Activated CD4-positive, CD25-positive, alpha-beta regulatory T cell treated with anti-CD3 and anti-CD28 coated beads, Interleukin-2, amount 50 U/mL, for 24 hours (primary cell): ENCODE results near the gene RETREG2.

Experiments used
- ATAC-seq, 2 donors: fragments of 150-1000 bp; cut with Tn5 transposase; one replicate each; pipeline ENCODE4 v1.10.0; 2021; ENCODE audit warnings: mild to moderate bottlenecking in 1 of 2, moderate library complexity in 1 of 2

Gene RETREG2

DNA sequence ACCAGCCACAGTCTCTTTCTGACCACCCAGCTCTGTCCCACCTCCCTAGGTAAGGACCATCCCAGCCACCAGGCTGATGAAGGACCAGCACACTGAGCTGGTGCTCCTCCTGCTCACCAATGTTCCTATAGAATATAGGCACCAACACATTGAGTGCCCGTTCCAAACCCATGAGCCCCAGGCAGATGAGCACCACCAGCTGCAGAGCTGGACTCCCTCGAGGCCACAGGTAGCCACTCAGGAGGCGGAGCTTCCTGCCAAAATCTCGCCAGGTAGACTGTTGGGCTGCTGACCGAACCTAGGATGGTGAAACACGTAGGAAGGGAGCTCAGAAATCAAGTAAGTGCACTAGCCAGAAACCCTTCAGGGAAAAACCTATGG, 38.5 kb downstream of the RETREG2 start:
- no peak for ATAC-seq

DNA sequence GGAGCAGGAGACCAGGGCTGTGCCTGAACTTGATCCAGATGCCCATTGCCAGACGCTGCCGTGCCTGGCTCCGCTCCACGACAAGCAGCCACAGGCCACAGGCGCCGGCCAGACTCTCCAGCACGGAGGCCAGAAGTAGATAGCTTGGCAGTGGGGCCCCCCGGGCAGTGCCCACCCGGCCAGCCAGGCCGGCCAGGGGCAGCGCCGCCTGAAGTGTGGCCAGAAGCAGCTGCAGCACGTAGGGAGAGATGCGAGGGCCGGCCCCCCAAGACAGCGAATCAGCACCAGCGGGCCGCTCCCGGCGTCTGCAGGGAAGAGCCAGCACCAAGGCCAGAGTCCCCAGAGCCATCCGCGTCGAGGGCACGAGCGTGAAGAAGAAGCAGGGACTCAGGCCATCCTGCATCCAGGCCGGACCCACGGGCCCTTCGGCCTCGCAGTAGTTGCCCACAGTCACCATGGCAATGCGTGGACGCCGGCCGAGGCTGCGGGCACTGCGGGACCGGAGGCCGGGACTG, 40.2 kb downstream of the RETREG2 start:
- peak; percentile 33 to 39 for ATAC-seq

DNA sequence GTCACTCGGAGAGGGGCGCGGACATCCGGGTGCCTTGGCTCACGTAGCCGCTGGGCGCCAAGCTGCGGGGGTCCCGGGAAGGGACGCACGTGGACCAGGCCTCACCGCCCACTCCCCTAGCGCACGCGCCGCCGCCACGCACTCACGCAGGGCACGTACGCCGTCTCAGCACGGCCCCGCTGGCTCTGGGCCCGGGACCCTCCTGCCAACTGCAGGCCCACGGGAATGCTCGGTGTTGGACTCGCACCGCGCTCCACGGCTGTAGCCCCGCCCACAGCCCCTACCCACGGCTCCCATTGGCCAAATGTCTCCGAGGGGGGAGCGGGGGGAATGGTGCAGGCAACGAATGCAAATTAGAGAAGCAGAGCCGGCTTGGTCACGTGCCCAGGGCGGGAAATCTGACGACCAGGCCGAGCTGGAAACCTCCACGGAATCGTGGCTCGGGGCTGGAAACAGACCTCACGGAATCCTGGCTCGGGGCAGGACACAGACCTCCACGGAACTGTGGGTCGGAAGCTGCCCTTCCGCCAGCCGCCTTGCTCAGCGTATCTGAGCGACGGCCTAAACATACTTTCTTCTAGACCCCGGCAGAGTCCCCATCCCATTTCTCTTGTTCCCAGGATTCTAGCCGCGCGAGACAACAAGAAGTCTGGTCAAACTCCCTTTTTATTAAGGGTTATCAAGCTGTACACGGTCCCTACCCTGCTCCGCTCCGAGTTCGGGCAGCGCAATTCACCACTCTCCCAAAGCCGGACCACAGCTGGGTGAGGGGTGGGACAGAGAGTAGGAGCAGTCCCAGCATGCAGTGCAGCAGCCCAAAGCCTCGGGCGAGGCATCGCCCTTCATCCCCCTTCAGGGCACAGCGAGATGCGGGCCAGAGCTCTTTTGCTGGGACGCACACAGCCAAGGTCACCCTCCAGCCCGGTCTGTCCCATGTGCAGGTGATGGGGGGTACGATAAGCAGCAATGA, 40.9 kb downstream of the RETREG2 start, which contains the start of gene ABCB6:
Gene ABCB6 (minus strand): TSS at position 227 of the 970 bp plus-strand sequence. CDS start 285 bp downstream, outside the sequence.
- ATAC-seq: peak; percentile 79 to 85

DNA sequence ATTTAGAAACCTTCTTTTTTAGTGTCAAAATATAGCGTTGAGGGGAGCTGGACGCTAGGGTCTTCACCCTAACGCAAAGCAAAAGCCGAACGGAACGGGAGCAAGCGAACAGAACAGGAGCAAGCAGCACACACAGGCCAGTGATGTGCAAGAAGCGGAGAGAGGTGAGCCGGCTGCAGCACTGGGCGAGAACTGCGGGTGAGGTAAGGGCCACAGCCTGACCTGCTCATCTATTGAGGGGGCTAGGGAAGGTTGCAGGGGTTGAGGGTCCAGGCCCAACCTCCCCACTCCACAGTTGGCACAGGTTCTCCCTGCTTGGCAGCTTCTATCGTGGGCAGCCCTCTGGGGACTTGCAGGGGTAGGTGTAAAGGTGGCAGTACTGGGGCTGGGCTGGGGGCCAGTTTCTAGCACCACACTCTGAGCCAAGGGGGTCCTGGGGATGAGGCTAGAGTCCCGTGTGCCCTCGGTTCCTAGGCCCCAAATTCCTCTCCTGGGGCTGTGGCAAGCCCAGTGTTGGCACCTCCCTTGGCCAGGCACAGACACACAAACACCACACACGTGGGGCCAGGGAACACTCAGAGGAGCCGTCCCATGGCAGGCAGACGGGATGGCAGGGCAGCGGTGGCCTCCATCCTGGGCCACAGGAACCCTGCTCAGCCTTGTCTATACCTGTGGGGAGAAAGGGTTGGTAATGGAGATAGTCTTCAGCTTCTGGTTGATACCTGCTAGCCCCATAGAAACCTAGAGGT, 41.9 kb downstream of the RETREG2 start:
- ATAC-seq: no peak

DNA sequence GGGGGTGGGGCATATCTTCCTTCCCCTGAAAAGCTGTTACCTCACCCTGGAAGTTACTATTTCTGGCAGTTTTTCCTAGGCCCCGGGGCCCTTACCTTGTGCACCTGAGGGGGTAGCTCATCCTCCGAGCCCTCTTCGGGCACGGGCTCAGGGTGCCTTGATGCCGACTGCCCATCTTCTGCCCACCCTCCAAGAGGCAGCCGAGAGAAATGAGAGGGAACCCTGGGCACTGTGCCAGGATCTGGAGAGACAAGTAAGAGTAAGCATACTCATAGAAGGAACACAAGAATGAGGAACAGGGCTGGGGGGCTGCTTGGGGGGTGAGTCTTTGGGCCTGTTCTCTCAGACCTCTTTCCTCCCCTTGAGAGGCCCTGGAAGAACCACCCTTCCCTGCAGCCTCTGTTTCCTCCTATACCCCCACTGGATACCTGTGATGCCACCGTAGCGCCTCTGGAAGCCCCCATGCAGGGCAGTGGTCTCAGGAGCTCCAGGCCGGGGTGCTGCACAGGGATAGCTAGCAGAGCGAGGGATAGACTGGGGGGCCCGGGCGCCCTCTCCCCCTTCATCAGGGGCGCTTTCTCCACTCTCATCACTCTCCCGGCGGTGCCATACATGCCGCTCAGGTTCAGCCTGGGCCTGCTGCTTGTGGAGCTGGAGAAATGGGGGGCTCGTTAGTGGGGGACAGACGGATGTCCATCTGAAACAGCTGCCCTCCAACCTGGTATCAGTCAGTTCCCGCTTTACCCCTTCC, 42.8 kb downstream of the RETREG2 start:
- no peak for ATAC-seq

DNA sequence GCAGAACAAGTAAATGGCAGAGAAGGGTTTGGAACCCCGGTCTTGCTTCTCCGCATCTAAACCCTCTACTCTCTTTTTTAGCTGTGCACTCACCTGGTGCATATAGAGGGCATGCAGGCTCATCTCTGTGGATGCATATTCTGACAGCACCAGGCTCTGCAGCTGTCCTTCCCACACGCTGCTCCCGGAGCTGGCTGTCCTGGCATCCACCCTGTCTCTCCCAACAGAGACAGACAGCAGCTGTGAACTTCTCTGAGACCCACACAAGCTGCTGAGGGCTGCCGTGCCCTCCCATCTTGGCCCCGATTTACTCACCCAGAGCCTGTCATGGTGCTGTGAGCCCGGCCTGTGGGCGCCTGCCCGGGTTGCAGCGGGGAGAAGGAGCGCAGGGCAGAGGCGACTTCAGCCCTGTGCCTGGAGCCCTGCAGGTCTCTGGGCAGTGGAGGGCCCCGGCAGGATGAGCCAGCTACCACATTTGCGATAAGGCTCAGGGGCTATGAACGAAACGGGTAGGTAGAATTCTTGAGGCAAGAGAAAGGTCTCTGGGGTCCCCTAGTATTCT, 44.0 kb downstream of the RETREG2 start:
- ATAC-seq: no peak

DNA sequence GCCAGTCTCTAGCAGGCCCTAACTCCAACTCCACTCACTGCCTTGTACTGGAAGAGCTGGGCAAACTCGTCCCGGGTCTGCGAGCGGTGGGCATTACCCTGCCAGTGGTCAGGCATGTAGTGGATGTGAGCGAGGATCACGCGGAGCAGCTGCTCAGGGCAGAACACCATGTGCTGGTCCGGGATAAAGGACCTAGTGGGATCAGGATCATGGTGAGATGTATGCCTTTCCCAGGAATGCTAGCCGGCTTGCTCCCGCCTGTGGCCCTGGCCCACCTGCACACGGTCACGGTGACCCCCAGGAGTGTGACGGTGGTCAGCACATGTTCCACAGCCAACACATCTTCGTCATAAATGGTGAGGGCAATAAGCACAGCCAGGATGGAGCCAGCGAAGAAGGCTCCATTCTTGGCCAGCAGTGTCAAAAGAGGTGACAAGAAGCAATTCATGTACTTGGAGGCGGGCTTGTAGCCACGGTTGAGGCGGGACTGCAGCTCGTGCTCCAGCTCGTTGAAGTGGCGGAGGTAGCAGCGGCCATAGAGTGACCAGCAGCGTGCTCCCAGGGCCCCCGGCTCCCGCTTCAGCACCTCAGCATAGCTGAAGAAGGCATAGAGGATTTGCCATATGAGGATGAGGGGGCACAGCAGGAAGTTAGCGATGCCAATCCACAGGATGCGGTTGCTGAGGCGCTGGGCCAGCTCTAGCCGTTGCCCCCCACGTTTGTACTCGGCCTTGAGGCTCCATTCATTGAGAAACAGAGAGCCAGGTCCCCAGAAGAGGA, 45.9 kb downstream of the RETREG2 start:
- ATAC-seq: no peak

DNA sequence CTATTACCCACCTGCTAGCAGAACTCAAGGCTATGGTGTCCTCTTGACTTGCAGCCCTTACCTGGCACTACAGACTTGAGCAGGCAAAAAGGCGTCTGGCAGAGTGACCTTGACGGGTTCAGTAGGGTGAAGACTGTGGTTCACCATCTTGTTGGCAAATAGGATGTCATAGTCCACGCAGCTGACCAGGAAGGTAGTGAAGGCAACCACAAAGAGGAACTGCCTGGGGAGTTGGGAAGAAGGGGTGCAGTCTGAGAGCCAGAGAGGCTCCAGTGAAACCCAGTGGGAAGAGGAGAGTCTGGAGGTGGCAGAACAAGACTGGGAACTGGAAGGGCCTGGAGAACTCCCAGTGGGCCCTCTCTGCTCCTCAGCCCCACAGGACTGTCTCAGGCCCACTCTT, 47.3 kb downstream of the RETREG2 start:
- ATAC-seq: no peak

DNA sequence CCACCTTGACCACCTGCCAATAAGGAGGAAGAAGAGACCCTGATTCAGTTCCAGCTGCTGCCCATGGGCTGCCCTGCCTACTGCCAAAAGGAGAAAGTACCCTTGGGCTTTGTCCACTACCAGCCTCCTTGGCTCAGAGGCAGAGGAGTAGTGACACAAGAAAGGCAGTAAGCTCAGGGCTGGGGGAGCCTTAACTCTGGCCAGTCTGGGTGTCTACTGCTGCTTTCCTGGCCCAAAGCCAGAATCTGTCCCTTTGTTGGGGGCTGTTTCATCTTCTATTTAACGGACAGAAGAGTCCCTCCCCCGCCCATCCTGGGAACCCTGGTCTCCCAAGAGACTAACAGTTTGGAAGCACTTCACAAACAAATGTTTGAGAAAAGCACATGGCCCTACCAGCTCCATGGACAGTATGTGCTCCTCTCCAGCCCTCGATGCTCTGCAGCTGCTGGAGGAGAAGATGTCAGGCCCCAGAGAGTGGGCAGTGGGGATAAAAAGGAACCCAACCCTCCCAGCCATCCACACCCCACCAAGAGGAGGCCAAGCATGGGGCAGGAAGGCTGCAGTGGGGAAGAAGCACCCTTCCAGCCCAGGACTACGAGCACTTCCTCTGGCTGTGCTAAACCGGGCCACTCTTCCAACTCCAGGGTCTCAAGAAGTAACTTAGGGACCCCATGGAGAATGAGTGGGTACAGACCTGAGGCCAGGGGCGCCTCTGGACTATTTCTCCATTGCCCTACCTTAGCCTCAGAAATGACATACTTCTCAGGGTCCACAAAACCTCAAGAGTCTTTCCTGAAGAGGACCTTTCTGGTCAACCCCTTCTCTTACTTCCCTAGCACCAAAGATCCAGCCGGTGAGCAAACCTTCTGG, 50.2 kb downstream of the RETREG2 start:
- no peak for ATAC-seq

DNA sequence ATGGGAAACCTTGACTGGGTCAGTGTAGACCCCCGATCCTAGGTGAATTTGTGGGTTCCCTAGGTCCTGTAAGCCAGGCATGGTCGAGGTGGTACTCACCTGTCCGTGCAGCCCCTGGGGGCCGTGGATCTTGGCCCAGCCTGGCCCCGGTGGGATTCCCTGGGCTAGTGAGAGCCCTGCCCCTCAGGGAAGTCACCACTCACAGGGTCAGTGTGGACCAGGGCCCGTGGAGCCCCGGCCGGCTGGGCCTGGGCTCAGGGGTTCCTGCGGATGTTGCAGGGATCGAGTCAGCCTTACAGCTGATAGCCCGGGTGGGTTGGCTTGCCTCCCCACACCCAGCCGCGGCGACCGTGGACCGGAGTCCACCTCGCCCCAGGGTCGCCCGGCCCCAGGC, 50.8 kb downstream of the RETREG2 start:
- no peak for ATAC-seq

DNA sequence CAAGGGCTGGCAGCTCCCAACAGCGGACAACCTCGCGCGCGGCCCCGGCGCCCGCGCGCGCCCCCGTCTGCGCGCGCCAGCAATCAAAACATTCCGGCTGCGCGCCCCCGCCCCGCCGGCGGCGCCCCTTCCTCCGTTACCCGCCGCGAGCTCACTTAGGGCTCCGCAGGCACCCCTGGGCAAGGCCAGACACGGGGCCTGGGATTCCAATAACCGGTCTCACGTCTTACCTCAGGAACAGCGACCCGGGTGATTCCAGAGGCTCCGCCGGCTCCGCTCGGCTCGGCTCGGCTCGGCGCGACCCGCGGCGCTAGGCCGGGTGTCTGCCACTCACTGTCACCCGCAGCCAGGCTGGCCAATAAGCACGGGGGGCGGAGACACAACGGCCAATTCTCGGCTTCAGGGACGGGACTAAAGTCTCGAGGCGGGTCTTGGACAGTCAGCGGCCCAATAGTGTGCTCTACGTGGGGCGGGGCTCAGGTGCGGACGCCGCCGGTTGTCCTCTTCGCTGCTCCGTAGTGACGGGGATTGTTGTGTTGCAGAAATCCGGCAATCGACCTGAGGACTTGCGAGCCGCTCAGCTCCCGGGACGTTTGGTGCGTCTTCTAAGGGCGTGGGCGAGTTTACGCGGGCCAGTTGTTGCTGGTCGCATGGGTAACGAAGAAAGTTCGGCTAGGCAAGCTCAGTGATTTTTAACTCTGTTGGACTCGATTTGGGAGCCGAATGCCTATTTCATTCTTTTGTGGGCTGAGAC, 51.4 kb downstream of the RETREG2 start, which contains the start of the genes ANKZF1 and ATG9A:
Gene ANKZF1 (plus strand): TSS at position 502 of the 754 bp plus-strand sequence. CDS start 452 bp downstream, outside the sequence.
Gene ATG9A (minus strand): TSS at position 332 of the 754 bp plus-strand sequence. CDS start 1,612 bp downstream, outside the sequence.
- ATAC-seq: peak; percentile 98 to 99

DNA sequence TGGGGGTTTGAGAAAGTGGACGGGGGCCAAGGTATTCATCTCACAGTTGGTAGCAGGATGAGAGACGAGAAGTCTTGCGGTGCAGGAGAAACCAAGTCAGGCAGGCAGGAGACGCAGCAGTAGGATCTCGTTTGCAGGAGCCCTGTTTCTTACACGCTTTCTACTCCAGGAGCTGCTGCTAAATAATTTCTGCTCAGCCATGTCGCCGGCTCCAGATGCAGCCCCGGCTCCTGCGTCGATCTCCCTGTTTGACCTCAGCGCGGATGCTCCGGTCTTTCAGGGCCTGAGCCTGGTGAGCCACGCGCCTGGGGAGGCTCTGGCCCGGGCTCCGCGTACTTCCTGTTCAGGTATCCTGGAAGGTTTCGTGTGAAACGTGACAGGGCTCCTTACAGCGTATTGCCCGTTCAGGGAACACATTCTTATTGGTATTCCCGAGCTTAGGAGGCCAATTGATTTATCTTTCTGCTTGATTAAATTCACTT, 52.0 kb downstream of the RETREG2 start:
- peak; percentile 7 to 19 for ATAC-seq

DNA sequence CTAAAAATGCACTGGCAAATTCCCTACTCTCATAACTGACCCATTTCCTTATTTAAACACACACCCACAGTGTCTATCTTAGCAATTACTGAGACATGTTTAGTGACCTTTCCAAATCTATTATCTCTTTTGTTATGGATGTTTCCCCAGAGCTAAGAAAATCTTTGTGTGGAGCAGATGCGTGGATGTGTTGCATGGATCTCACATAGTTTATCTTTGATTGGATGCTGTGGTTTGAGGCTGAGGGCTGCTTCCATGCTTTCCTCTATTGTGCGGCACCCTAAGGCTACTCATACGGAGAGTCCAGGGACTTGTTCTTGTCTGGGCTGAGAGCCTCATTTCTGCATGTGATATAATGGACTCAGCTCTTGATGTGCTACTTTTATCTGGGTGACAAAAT, 56.3 kb downstream of the RETREG2 start:
- ATAC-seq: no peak
